GM10248 (cell line): ENCODE results near the gene TUBB2B.

ENCODE experiments used
- CTCF ChIA-PET: fragments of 300-600 bp; sonication (Branson Sonifier 250); formaldehyde crosslinking; extraction: SDS; loops from one replicate; lab custom pipeline; 2021; ENCODE audit warnings: antibody characterized with exemption; lab: Yijun Ruan, JAX
- POLR2A ChIA-PET: fragments of 350-650 bp; sonication (Branson Sonifier 250); formaldehyde crosslinking; extraction: SDS; loops from one replicate; lab custom pipeline; 2020; ENCODE audit warnings: antibody characterized with exemption; lab: Yijun Ruan, JAX
- DNase-seq: peaks from one replicate; pipeline ENCODE4 v3.0.0; 2012; ENCODE audit errors: extremely low spot score
- CTCF ChIP-seq: IDR thresholded peaks from 2 replicates; pipeline ENCODE4 v1.5.1; 2012; ENCODE audit warnings: mild to moderate bottlenecking, low read depth; ENCODE audit errors: extremely low read depth, missing control alignments, control extremely low read depth

TUBB2B gene

DNA sequence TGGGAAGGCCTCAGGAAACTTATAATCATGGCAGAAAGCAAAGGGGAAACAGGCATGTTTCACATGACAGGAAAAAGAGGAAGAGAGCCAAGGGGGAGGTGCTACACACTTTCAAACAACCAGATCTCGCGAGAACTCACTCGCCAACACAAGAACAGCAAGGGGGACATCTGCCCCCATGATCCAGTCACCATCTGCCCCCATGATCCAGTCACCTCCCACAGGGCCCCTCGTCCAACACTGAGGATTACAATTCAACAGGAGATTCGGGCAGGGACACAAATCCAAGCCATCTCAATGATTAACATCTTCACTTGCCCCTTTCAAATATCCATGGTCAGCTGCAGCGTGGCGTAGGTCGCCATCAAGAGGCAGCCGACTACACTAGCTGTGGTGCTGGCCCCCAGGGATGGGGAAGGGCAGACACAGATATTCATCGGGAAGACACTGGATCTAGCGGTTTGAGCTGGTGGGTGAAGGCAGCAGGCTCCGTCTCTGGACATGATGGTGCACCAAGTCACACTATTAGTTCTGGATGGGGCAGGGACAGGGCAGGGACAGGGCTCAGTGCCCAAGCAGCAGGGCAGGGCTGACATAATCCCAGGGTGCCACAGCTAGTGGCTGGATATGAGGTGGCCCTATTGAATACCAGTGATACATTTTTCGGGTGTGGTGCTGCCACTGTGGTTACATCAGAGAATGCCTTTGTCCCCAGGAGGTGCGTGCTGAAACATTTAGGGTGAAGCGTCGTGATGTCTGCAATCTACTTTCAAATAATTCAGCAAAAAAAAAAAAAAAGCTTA lies 31.6 kb downstream of the TUBB2B start:
- no peak for DNase-seq
- ChIA-PET POLR2A (no interaction called here), CTCF (interaction anchor here (1.8 to 4.1 kb wide), 2 partner anchors 10 to 13 kb away, joined by 5 to 16 read pairs; no protein-coding TSS in a partner anchor)

DNA sequence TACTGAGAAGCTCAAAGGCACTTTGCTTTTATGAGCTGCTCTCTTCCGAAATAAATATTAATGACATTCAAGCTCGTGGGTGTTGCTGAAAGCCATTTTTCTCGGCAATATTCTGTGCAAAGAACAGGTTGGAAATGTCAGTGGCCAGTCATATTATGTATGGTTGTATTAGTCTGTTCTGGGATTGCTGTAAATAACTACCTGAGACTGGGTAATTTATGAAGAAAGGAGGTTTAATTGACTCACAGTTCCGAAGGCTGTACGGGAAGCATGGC lies 32.1 kb downstream of the TUBB2B start:
- DNase-seq: no peak
- TF ChIP-seq CTCF: no peak
- ChIA-PET POLR2A (no interaction called here), CTCF (interaction anchor here (1.8 to 4.1 kb wide), 2 partner anchors 11 to 13 kb away, joined by 5 to 16 read pairs; no protein-coding TSS in a partner anchor)

More for the DNA sequence above, 31.6 kb downstream of the TUBB2B start:
- TF ChIP-seq CTCF: no peak

GRCh38 chr6:3194535-3195419 lies 32.7 kb downstream of the TUBB2B start:
- no peak for TF ChIP-seq CTCF
- CTCF ChIA-PET: interaction anchor here (1.3 to 4.1 kb wide), 7 partner anchors 9 to 56 kb away, joined by 3 to 16 read pairs (median 5); partner anchors contain the start of gene TUBB2A
- POLR2A ChIA-PET: no interaction called here
- DNase-seq: peak; percentile 59

- no peak for DNase-seq
- CTCF ChIA-PET: interaction anchor here (0.9 to 4.1 kb wide), 7 partner anchors 8 to 36 kb away, joined by 3 to 16 read pairs (median 5); partner anchors contain the start of gene TUBB2A
- POLR2A ChIA-PET: no interaction called here
- no peak for TF ChIP-seq CTCF
Observed at GRCh38 chr6:3193102-3193849, 34.2 kb downstream of the TUBB2B start.

DNA sequence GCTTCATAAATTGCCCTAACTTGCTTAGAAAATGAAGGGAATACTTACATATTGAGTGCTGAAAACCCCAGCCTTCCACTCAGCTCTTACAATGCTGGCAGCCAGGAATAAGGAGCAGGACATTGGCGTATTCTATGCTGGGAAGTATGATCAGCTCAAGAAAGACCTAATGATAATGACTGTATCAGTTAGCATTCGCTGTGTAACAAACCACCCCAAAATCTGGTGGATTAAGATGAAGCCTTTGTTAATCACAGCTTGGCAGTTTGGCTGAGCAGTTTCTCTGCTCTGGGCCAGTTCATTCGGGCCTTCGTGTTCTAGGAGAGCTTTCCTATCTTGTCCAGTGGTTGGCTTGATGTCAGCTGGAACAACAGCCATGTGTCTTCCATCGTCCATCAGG lies 36.7 kb downstream of the TUBB2B start:
- POLR2A ChIA-PET: no interaction called here
- CTCF ChIA-PET: interaction anchor here (1.3 to 1.7 kb wide), 2 partner anchors 17 to 61 kb away, joined by 4 read pairs; no protein-coding TSS in a partner anchor

More for the DNA sequence above, 36.7 kb downstream of the TUBB2B start:
- TF ChIP-seq CTCF: no peak
- no peak for DNase-seq
